ENCODE results near the gene NPR2. TPM values are rescaled to one million over a fixed set of nuclear protein-coding genes. Genes with fewer than 3 reads are reported as not detected.
A peak's percentile ranks its signal among the peaks of the same experiment; 100 is the strongest.

NPR2 gene
- total RNA-seq, 1 experiment from 2014 or later = 2.1 TPM

DNA sequence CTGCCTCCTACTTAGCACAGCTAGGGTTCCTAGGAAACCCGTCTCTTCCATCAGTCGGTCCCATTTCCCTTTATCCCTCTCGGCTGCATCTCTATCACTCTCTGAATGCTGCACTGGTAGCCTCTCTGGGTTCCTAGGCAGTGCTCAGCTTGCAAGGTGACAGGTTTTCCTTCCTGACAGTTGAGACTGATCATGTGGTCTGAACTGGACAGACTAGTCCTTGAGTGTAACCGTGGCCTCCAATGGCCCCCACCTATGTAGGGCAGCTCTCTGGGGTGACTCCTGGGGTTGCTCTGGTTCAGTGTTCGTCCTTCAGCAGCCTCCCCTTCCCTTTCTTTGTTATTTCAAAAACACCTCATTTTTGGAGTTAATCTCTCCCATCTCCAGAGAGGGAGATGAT lies 41.4 kb downstream of the NPR2 start:
- no peak for DNase-seq (ENCODE audit: low read depth)

DNA sequence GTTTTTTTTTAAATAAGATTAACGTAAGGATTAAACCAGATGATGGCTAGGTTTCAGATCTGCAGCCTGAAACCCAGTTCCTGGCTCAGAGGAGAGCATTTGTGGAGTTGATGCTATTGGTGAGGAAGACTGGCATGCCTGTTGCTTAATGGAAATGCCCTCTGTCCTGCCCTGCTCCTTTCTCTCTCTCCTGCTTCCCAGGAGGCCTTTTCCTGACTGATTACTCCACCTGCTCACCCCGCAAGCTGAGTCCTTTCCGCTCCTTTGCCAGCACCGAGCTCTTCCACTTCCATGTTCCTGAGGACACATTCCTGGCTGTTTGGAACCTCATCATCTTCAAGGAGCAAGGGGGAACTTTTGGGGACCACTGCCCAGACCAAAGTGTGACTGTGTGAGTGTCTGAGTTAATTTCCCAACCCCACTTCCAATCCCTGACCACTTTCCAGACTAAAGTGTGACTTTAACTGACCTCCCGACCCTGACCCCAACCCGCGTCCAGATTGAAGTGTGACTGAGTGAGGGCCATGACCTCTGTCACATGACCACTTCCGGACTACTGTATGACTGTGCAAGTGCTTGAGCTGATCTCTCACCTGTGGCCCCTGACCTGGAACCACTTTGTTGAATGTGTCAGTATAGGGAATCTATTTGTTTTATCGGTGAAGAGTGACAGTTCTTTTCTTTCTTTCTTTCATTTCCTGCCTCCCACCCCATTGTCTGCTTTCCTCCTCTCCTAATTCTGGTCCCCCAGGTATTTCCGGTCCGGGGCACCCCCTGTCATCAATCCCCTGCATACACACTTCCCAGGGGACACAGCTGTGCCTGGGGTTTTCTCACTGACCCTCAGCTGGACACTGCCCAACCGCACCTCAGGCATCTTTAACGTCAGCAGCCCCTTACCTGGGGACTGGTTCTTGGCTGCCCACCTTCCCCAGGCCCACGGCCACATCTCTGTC lies 43.1 kb downstream of the NPR2 start:
- no peak for DNase-seq (ENCODE audit: low read depth)

DNA sequence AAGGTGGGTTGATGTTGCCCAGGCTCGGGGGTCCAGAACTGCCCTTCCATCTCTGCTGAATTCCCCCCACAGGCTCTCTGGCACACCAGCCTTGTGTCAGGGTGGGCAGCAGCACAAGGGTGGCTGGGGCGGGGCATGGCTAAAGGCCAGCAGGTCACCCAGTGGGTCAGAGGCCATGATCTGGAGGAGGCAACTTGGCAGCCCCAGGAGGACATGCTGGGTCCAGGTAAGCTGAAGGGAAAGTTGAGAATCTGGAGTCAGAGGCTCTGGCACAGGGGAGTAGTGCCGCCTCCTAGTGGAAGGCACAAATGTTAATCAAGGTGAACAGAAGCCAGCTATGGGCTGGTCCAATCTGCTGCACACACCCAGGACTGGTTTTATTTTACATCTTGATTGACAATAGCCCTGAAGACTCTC lies 43.8 kb downstream of the NPR2 start:
- no peak for DNase-seq (ENCODE audit: low read depth)

DNA sequence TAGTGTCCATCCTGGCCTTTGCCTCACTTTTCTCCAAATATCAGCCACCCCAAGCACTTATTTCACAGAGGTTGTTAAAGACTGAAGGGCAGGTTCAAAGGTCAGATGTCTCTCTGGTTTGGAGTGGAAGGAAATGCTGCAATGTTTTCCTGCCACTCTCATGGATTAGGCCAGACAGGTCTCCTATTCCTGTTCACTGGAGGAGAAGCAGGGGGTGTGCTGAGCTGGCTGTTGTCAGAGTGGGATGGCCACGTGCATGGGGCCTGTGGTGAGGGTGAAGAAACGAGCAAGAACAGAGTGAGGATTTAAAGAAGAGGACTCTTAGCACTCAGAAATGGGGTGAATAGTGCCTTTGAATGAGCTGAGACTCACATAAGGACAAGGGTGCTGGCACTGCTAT lies 44.4 kb downstream of the NPR2 start:
- DNase-seq (ENCODE audit: low read depth) = no peak

DNA sequence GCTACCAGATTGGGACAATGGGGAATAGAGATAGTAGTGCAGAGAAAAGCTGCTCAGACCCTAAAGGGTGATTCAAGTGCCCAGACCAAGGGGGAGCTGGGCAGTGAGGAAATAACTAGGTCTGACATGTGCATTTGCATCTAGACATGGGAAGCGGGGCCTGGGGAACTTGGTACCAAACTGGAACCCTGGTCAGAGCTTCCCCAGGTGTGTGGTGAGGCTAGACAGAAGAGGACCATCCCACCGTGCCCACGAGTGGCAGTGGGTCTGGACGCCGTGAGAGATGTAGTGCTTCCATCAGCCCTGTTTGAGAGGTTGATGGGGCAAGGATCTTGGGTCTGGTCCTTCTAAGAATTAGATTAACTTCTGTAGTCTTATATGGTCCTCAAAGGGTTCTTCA lies 45.2 kb downstream of the NPR2 start:
- DNase-seq (ENCODE audit: low read depth) = no peak

DNA sequence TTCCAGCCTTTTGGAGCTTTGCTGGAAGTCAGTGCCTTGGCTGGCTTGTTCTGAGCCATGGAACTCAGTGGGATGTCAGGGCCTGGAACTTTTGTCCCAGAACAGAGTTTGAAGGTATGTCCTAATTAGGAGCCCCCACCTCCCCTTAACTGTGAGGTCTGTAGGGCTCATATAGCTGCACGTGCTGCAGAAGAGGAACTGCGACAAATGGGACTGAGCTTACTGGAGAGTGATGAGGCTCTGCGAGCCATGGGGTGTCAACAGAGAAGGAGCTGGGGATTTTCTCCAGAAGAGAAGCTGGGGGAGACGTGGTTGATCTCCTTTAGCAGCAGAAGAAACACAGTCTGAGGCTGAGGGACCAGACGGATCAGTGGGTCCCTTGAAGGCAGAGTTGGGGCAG lies 48.5 kb downstream of the NPR2 start:
- no peak for DNase-seq (ENCODE audit: low read depth)

DNA sequence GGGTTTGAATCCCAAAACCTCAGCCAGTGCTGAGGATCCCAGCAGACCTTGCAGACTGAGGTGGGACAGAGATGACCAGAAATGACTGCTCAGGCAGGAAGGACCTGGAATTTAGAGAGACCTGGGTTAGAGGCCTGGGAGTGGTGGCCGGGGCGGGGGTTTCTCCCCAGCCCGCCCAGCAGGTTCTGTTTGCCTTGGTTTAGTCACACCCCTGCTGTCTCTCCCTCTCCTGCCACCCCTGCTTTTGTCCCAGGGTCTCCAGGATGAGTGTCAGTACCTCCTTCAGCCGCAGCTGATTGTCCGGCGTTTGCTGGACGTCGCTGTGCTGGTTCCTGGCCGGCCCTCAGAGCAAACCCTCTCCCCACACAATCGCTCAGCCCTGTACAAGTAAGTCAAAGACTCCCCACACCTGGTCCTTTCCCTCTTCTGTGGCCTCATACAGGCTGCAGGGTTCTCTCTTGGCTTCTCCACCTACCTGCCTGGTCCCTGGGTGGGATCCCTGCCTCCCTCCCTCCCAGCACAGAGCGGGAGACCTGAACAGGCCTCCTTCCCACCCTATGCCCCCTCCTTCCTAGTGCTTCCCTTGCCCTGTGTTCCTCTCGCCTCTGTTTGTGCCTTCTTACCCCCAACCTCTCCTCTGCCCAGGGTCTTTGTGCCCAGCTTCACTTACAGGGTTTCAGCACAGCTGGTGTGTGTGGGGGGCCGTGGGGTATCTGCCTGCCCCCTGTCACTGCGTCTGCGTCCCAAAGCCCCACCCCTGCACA lies 49.7 kb downstream of the NPR2 start:
- DNase-seq (ENCODE audit: low read depth) = no peak

DNA sequence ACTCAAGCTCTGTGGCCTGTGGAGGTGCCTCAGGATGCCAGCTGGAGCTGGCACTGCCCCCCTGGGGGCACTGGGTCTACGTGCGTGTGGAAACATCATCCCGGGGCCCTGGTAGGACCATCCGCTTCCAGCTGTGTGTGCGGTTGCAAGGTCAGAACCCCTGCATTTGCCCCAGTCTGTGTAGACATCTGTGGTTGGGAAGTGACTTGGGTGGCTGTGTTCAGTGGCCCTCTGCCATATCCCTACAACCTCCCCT lies 50.2 kb downstream of the NPR2 start:
- DNase-seq (ENCODE audit: low read depth) = no peak

DNA sequence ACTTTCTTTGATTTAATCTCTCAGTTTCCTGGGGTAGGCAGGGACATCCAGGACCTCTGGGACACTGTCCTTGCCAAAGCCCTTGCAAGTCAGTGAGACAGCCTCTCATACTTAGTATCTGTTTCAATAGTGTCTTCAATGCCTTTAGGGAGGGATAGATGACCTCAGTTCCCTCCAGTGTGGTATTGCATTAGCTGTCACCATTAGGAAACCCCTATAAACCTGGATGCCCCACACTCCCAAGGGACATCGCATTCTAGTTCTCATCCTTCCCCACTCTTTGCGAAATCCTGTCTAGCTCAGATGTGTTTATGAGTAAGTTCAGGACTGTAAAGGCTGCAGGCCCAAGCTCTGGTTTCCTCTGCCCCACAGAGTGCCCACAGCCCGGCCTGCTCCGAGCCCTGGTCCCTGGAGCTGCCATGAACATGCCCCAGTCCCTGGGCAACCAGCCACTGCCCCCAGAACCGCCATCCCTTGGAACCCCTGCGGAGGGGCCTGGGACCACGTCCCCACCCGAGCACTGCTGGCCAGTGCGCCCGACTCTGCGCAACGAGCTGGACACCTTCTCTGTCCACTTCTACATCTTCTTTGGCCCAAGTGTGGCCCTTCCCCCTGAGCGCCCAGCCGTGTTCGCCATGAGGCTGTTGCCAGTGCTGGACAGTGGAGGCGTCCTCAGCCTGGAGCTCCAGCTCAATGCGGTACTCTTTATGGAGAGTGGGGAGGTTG lies 50.8 kb downstream of the NPR2 start:
- DNase-seq (ENCODE audit: low read depth) = no peak

DNA sequence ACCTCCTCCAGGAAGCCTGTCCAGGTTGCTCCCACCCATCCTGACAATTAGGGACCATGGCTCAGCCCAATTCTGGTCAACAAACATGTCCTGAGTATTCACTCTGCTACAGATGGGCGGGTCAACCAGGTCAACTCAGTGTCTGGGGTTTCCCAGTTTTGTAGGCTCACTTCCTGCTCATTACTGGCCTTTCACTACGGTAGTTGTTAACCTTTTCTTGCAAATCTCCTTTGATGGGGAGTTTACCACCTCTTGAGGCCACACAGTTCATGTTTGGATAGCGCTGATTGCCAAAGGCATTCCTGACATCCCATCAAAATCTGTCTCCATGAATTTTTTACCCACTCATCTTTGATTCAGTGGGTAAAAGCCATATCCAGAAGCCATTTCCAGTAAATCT lies 51.4 kb downstream of the NPR2 start:
- DNase-seq (ENCODE audit: low read depth) = no peak

DNA sequence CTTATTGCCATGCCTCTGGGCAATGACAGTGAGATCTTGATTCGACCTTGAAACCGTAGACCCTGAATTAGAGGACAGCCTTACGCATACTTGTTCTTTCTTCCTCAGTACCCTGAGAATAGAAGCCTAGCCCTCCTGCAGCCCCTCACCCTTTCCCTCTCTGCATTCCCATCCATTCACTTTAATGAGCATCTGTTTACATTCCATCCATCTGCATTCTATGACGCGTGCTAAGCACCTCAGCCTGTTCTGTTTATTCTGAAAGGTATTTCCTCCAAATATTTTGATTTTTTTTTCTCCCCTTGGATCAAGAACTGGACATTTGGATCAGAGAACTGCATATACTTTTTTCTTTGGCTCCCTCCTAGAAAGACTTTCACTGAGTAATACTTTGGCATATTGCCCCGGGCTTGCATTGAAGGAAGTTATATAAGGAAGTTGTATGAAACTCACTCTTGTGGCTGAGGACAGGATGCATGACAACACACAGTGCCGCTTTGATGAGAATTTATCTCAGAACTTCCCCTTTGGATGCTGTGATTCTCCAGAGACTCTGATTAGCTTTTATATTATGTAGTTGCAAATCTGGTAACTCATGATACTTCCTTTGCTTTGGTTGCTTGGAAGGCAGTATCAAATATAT lies 53.4 kb downstream of the NPR2 start:
- peak; percentile 87 for DNase-seq (ENCODE audit: low read depth)

DNA sequence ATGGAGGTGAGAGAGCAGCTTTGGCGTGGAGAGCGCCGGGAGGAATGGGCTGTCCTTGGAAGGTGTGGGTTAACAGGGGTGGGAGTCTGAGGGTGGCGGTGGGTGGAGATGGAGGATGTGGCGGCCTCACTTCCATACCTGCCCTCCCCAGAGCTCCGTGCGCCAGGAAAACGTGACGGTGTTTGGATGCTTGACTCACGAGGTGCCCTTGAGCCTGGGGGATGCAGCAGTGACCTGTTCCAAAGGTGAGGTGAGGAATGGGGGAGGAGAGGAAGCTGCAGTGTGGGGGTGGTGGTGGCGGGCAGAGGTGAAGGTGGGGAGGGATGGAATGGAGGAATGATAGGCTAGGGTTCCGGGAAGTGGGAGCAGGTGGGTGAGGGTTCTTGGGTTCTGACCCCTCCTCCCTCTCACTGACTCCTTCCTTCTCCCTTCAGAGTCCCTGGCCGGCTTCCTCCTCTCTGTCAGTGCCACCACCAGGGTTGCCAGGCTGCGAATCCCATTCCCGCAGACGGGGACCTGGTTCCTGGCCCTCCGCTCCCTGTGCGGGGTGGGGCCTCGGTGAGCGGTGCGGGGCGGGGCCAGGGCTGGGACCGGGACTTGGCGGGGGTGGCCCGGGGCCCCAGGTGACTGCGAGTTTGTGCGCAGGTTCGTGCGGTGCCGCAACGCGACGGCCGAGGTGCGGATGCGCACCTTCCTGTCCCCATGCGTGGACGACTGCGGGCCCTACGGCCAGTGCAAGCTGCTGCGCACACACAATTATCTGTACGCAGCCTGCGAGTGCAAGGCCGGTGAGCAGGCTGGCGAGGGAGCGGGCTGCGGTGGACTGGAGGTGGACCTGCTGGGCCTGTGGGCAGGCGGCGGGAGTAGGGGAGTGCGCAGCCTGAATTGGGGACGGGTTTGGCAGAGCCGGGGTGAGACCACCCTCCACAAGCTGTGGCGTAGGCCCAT lies 54.7 kb downstream of the NPR2 start:
- DNase-seq (ENCODE audit: low read depth) = no peak

DNA sequence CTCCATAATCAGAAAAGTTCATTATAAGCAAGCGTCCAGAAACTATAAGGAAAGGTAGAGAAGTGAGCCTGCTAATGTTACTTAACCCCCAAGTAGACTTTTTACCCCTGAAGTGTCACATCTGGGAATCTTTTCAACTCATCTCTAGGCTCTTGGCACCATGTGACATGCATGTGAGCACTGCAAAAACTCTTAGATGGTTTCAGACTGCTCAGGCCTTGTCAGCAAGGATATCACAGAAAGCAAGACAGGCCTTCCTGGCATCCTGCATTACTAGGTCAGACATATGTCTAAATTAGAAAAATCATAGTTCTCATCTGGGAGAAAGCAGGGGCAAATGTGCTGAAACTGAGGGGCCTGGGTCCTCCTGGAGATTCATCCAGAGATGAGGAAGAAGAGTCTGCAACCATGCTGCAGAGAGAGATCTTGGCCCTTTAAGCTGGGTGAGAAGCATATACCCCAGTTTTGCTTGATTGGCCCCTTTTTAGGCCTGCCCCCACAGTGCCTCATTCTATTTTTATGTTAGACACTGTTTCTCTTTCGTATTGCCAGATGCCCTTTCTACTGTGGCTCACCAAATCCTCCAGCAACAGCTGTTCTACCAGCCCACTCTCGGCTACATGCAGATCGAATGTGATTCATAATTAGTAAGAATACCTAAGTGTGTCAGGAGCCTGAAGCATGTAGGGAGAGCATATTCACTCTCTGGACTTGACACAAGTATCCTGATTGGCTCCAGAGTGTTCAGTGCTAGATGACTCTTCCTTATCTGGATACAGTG lies 56.6 kb downstream of the NPR2 start:
- DNase-seq (ENCODE audit: low read depth) = peak; percentile 80

DNA sequence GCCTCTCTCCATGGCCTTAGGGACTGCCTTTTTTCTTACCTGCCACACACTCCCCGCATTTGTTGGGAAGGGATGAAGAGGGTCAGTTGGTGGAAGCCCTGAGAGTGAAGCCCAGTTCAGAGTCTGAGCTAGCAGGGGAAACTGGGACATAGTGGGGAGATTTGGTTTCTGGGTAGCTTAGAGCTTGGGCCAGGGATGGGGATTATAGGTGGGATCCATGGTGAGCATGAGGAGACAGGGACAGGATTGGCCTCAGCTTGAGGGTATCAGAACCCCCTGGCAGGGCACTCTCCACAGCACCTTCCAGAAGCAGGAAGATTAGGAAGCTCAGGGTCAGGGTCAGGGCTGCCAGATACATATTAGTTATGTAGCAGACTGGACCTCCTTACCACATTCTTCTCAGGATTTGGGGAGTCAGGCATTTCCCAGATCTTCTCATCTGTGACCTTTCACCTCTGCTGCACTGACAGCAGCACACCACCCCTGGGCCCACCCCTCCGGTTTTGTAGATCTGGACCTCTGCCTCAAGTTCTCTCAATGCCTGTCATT lies 61.0 kb downstream of the NPR2 start:
- DNase-seq (ENCODE audit: low read depth) = no peak

DNA sequence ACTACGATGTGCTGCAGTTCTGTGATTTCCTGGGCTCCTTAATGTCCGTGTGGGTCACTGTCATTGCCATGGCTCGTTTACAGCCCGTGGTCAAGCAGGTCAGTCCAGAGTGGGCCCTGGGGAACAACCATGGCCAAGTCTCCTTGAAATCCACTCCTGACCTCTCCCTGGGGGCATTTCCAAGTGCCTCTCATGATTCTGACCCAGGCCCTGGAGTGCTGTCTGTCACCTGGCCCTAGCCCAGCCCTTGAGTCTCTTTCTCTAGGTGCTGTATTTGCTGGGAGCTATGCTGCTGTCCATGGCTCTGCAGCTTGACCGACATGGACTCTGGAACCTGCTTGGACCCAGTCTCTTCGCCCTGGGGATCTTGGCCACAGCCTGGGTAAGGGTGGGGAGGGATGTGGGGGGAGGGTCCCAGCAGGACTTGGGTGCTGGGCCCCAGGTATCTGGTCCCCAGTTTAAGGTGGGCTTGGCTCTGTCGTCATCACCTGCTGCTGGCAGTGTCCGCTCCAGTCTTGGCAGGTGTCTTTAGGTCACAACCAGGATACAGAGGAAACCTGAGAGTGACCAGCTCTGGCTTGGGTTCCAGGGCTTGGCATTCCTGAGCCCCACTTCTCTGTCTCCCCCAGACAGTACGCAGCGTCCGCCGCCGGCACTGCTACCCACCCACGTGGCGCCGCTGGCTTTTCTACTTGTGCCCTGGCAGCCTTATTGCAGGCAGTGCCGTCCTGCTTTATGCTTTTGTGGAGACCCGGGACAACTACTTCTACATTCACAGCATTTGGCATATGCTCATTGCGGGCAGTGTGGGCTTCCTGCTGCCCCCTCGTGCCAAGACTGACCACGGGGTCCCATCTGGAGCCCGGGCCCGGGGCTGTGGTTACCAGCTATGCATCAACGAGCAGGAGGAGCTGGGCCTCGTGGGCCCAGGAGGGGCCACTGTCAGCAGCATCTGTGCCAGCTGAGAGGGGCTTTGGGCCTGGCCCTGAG lies 61.8 kb downstream of the NPR2 start:
- DNase-seq (ENCODE audit: low read depth) = no peak

DNA sequence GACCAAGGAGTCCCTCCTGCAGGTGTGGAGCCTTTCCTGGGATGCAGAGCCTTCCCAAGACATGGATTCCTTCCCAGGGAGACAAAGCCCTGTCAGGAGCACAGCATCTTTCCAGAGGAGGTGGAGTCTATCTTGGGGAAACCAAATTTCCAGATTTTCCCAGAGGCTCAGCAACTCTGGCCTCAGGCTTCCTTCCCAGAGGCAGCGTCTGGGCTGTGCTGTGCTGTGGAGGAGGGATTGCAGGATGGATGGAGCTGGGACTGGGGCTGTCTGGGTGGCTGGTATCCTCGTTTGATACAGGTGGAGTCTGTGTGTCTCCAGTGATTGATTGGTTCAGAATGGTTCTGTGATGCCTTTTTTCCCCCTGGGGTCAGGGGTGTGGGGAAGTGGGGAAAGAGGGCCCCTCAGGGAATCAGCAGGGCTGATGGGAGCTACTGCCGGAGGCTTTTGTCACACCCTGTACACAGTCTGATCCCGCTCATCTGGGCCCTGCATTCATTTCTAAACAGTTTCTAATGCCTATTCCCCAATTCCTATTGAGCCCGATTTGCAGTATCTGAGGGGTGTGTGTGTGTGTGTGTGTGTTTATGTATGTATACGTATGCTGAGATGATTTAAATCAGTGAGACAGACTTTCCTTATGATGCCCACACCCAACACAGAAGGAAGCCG lies 62.8 kb downstream of the NPR2 start:
- no peak for DNase-seq (ENCODE audit: low read depth)

DNA sequence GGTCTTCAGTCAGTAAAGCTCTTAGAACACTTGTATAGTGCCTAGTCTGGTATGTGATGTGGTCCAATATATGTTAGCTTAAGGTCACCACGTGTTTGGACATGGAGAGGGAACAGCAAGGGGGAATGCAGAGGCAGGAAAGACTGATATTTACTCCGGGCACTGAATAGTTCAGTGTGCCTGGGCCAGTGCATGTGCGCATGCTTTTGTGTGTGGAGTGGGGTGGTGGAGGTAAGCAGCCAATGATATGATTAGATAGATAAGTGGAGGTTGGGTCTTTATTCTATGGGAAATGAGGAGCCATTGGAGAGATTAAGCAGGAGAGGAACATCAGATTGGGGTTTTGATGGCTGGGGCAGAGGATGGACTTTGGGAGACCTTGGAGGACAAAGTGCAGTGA lies 64.8 kb downstream of the NPR2 start:
- no peak for DNase-seq (ENCODE audit: low read depth)

DNA sequence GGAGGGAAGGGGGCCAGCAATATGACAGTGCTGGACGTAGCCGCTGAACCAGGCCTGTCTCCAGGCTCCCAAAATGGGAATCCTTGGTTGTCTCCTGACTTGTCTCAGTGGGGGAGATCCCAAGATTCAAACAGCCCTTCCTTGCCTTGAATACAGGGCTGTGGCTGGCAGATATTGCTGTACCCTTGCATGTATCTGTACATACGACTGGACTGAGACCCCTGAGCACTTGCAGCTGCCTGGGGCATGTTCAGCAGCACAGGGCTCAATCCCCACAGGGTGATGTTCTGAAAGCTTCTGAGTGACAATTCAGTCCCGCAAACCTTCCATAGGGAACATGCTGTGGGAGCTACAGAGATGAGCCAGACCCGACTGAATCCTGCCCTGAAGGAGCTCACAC lies 65.5 kb downstream of the NPR2 start:
- no peak for DNase-seq (ENCODE audit: low read depth)
